ENCODE results near the gene RNH1. TPM values are rescaled to one million over a fixed set of nuclear protein-coding genes. Genes with fewer than 3 reads are reported as not detected.

The RNH1 gene
- total RNA-seq, 6 experiments from 2014 or later: 223 to 272 (median 250) TPM

DNA sequence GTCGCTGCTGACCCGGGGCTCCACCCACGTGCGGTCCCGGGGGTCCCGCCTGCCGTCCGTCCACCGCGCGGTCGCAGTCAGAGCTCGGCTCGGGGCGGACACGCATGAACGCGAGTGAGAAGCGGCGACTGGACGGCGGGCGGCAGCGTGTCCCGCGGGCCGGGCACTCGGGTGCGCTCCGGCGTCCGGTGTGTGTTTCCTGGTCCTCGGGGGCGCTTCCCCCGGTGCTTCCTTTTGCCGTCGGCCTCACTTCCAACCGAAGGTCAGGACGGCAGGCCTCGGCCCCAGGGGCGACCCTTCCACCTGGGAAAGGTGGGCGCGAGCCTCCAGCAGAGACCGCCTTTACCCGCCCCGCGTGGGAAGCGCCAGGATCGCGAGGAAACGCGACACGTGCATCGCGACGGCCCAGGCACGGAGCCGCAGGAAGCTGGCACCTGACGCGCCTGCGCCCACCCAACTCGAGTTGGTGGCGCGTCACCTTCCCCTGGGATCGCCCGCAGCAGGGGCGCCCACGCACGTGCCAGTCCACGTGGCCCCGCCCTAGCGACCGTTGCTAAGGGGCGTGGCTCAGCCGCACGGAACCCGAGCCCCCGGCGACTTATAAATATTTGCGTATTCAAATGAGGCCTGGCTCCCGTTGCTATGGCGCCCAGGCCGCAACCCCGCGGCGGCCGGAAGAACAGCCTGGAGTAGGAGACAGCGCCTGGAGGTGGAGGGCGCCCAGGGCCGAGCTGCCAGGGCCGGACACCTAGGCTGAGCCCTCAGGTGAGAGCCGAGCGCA, 30.0 kb upstream of the RNH1 start, which contains the start of gene LRRC56:
Gene LRRC56 (plus strand): TSS at position 687 of the 781 bp plus-strand sequence. CDS start 3,158 bp downstream, outside the sequence.
- H3K4me3 Mint-ChIP-seq: peak within 1 kb of the TSS; percentile 89
- no peaks in the 10 kb centered on the region for H3K4me1 Mint-ChIP-seq (ENCODE audit: low read depth)
- TF ChIP-seq, protein P1, sequence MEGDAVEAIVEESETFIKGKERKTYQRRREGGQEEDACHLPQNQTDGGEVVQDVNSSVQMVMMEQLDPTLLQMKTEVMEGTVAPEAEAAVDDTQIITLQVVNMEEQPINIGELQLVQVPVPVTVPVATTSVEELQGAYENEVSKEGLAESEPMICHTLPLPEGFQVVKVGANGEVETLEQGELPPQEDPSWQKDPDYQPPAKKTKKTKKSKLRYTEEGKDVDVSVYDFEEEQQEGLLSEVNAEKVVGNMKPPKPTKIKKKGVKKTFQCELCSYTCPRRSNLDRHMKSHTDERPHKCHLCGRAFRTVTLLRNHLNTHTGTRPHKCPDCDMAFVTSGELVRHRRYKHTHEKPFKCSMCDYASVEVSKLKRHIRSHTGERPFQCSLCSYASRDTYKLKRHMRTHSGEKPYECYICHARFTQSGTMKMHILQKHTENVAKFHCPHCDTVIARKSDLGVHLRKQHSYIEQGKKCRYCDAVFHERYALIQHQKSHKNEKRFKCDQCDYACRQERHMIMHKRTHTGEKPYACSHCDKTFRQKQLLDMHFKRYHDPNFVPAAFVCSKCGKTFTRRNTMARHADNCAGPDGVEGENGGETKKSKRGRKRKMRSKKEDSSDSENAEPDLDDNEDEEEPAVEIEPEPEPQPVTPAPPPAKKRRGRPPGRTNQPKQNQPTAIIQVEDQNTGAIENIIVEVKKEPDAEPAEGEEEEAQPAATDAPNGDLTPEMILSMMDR (IDR thresholded peaks at IDR 0.05): no peak
- H3K36me3 Mint-ChIP-seq (ENCODE audit: low read depth): no peaks in the 10 kb centered on the region
- peak within 1 kb of the TSS; percentile 89 for H3K27ac Mint-ChIP-seq
- H3K27me3 Mint-ChIP-seq (ENCODE audit: insufficient read depth): peaks cover 2% of the 10 kb centered on the region
- H3K9me3 Mint-ChIP-seq: no peaks in the 10 kb centered on the region
- DNase-seq: peak; percentile 78

DNA sequence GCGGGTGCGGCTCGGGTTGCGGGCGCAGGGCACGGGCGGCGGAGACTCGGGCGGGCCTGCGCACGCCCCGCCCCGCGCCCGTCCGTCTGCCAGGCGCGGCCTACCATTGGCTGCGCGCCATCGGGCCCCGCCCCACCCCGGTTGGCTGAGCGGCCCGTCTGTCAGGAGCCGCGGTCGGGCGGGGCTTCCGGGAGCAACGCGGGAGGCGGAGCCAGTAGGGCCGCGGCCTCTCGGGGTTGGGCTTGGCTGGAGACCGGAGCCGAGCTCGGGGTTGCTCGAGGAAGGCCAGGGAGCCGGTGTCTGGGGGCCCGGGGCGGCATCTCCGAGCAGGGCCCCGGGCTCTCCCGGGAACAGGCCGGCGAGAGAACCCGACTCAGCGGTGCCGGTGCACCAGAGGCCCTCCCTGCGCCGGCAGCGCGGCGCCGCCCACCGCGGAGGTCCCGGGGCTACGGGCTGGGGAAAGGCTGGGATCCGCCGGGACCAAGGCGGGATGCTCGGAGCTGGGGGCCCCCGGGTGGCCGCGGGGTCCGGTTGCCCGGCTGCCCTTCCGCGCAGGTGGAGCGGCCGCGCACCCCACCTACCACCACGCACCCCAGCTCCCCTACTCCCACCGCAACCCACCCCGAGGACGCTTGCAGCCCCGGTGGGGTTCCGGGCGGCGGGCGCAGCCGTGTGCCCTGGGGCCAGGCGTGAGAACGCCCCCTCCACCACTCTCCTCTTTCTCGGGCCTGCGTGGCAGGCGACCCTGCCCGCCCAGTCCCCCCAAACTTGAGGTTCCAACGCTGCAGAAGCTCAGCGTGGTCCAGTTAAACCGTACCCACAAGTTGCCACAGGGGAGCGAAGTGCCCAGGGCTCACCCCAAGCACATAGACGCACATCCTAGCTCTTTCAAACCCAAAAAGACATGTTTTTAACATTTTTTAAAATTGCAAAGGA, 28.7 kb upstream of the RNH1 start, which contains the start of gene HRAS:
Gene HRAS (minus strand): TSS at position 58 of the 936 bp plus-strand sequence.
- Mint-ChIP-seq H3K9me3 (no peaks in the 10 kb centered on the region), H3K27ac (peak within 1 kb of the TSS; percentile 89), H3K36me3 (ENCODE audit: low read depth) (no peaks in the 10 kb centered on the region), H3K27me3 (ENCODE audit: insufficient read depth) (peaks cover 2% of the 10 kb centered on the region), H3K4me3 (peak within 1 kb of the TSS; percentile 89), H3K4me1 (ENCODE audit: low read depth) (no peaks in the 10 kb centered on the region)
- peak; percentile 89 for DNase-seq
- TF ChIP-seq, protein P1 (IDR thresholded peaks at IDR 0.05): no peak

DNA sequence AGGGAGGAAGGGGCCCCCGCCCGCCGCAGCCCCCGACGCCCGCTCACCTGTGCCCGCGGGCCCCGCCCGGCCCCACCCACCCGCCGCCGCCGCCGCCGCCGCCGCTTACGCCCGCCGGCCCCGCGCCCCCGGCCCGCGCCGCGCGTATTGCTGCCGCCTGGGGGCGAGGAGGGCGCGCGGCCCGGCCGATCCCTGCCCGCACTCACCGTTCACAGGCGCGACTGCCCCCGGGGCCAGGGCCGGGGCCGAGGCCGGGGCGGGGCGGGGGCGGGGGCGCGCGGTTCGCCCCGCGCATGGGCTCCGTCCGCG, 28.1 kb upstream of the RNH1 start:
- H3K4me3 Mint-ChIP-seq: no peak overlapping the region
- H3K27me3 Mint-ChIP-seq (ENCODE audit: insufficient read depth): peaks cover 2% of the 10 kb centered on the region
- no peak for DNase-seq
- H3K36me3 Mint-ChIP-seq (ENCODE audit: low read depth): no peaks in the 10 kb centered on the region
- TF ChIP-seq, protein P1 (IDR thresholded peaks at IDR 0.05): no peak
- H3K4me1 Mint-ChIP-seq (ENCODE audit: low read depth): no peaks in the 10 kb centered on the region
- no peak overlapping the region for H3K27ac Mint-ChIP-seq
- no peaks in the 10 kb centered on the region for H3K9me3 Mint-ChIP-seq

DNA sequence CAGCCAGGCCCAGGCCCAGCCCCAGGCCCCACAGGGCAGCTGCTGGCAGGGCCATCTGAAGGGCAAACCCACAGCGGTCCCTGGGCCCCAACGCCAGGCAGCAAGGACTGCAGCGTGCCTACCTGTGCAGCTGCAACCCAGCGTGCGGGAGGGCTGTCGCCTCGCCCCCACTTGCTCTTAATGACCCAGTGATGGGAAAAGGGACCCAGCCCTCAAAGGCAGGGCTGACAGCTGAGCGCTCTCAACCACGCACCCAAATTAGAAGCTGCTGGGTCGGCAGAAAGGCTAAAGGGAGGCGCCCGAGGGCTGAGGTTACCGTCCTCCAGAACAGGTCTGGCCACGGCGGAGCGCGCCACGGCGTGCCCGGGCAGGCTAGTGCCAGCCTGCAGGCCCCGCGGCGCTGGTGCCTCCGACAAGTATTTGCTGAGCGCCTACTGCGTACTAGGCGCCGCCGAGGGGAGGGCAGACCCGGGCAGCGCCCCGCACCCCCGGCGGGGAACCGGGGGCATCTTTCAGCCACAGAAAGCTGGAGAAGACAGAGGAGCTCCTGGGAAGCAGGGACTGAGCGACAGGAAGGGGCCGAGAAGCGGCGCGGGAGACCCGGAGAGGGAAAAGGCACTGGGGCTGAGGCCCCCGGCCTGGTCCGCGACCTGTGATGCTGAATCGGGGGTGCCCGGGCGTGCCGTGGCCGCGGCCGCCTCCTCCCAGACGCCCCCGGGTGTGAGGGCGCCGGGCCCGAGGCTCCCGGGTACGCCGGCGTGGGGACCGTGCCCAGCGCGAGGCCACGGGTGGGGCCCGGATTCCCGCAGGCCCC, 27.6 kb upstream of the RNH1 start:
- peak overlapping the region; percentile 26; the same call in 1 of the 2 replicates for H3K27ac Mint-ChIP-seq
- no peaks in the 10 kb centered on the region for H3K9me3 Mint-ChIP-seq
- peaks cover 2% of the 10 kb centered on the region for H3K27me3 Mint-ChIP-seq (ENCODE audit: insufficient read depth)
- no peaks in the 10 kb centered on the region for H3K4me1 Mint-ChIP-seq (ENCODE audit: low read depth)
- no peaks in the 10 kb centered on the region for H3K36me3 Mint-ChIP-seq (ENCODE audit: low read depth)
- DNase-seq: no peak
- H3K4me3 Mint-ChIP-seq: peak overlapping the region; percentile 79
- TF ChIP-seq, protein P1 (IDR thresholded peaks at IDR 0.05): peak; percentile 9; the same call in 1 of the 2 replicates

Measured in HFFc6 (cell line).